ENCODE data around the gene CALHM2.
"Not testable (repeated sequence)": the region's sequence is repeated elsewhere in the genome, so short reads cannot be mapped to it uniquely, and the experiment has no call there.

Gene CALHM2, protein sequence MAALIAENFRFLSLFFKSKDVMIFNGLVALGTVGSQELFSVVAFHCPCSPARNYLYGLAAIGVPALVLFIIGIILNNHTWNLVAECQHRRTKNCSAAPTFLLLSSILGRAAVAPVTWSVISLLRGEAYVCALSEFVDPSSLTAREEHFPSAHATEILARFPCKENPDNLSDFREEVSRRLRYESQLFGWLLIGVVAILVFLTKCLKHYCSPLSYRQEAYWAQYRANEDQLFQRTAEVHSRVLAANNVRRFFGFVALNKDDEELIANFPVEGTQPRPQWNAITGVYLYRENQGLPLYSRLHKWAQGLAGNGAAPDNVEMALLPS

DNA sequence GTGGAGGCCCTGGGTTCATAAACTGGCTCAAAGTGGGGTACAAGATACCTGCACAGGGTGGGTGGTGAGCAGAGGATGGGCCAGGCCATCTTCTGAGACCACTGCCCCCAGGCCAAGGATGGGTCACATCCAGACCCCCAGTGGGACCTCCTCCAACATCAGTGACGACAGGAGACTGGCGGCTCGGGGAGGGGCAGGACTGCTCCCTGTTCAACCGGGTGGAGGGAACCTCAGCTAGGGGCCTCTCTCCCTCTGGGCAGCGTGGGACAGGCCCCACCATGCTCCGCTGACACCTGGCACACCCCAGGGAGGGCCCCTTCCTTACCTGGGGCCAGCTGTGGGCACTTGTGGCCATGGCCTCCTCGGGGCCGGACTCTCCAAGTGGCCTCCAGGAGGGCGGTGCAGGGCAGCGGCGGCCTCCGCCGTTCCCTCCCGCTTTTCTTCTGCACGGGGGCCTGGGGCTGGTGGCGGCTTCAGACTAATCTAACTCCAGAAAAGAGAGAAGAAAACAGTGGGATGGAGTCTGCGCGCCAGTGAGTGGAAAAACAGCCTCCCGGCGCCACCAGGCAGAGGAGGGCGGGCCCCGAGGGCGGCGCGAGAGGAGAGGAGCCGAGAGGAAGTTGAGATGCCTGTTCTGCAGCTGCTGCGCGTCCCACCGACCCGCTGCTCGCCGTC lies at the start of gene CALHM2:
CALHM2 (minus strand) TSS at position 540 of the 675 bp plus-strand sequence. CDS start 2,429 bp downstream, outside the sequence.
- peak; percentile 85 for DNase-seq (ENCODE audit: low read depth, low spot score)

DNA sequence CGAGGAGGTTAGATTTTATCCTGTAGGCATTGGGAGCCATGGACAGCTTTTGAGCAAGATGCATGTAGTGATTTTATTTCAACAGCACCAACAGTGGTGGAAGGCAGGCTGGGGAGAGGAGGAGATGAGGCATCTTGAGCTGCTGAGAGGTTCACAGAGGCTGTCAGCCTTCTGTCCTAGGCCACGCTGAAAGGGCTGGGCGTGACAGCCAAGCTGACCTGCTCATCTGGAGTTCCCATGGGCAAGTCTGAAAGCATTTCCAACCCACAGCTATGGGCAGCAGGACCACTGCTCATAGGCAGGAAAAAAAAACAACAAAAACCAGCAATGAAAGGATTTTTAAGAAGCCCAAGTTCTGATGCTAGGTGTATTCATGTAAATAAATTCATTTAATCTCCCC lies 49.0 kb upstream of the CALHM2 start:
- DNase-seq (ENCODE audit: low read depth, low spot score), result no peak

DNA sequence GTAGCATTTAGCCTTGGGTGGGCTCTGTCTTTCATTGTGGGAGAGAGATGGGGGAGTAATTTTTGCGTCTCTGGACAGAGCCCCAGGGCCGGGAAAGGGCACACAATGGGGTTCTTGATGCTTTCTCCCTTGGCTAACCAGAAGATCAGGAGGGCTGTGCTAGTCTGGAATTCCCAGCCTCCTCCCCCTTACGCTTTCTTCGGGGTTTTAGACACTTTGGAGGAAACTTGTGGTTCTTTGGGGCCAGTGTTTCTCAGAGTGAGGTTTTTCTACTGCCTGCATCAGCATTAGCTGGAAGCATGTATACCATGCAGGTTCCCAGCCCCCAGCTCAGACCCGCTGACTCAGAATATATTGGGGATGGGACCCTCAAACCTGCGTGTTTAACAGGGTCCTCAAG lies 48.3 kb upstream of the CALHM2 start:
- no peak for DNase-seq (ENCODE audit: low read depth, low spot score)

DNA sequence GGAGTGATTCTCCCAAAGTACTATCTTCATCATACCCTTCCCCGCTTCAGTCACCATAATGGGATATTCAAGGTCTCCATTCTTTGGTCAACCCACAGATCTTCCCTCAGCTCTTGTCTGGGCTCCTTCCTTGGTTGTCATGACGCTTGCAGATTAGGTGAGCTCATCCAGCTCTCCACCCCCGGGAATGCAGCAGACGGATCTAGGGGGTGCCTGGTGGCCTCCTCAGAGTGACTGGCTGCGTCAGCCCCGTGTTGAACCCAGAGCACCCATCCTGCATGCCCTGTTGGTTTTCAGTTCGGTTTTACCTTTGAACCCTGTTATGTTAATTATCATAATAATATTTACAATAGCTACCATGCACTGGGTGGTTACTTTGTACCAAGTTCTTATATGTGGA lies 47.7 kb upstream of the CALHM2 start:
- DNase-seq (ENCODE audit: low read depth, low spot score), result no peak

DNA sequence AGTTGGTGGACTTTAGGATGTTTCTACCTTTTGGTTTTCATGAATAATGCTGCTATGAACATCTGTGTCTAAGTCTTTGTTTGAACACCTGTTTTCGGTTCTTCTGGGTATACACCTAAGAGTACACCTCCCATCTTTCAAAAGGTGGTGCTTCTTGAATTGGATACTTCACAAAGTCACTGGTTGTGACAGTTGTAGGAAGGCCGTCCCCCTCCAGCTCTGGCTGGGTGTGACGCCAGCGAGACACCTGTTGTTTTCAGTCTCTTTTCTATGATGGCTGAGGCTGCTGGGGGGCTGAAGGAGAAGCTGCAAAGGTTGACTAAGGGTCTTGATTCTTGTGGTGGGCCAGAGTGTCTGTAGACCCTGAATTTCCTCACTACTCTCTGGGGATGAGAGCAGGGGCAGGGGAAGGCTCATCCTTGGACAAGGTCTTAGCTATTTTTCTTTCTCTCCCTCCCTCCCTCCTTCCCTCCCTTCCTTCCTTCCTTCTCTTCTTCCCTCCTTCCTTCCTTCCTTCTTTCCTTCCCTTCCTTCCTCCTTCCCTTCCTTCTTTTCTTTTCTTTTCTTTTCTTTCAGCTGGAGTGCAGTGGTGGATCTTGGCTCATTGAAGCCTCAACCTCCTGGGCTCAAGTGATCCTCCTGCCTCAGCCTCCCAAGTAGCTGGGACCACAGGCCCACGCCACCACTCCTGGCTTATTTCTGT lies 46.9 kb upstream of the CALHM2 start:
- no peak for DNase-seq (ENCODE audit: low read depth, low spot score)

DNA sequence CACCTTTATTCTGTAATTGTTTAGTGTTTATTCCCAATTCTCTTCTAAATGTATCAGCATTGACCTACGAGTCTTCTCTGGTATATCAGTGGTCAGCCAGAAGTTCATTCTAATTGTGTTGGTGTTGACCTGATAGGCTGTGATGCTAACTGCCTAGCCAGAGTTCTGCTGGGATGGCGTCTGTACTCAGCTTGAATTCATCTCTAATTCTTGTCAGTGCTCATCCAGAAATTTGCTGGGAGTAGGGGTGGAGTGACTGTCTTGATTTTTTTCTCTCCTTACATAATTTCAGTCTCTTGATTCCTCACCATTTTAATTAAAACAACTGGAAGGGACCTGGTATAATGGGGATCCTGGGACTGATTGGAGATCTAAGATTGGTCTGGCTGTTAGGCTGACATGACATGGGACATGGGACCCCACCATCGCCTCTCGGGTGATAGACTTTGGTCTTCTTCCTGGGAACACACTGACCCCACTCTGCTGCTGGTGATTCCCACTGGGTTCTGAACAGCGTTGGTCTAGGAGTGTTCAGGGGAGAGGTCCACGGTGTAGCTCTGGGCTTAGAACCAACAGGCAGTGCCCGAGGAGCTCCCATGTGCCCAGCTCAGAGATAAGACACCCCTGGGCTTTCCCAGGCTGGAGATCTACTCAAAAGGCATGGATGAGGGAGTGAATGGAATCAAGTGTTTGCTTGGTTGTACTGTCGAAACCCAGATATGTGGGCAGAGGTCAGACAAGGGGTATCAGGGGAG lies 45.2 kb upstream of the CALHM2 start:
- no peak for DNase-seq (ENCODE audit: low read depth, low spot score)

DNA sequence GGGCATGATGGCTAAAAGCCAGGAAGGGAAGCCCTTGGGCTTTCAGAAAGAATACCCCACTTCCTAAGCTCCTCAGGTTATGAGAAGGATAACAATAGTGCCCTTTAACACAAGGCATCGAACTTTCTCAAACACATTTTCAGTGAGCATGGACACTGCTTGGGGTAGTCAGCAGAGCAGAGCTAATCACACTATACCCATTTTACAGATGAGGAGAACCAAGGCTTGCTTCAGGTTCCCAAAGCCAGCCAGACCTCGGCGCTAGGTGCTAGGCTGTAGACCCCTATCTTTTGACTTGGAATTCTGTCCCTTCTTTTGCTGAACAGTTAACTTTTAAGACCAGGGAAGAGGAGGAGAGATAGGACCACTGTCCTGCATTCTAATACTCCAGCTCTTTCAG lies 43.2 kb upstream of the CALHM2 start:
- DNase-seq (ENCODE audit: low read depth, low spot score), result no peak

DNA sequence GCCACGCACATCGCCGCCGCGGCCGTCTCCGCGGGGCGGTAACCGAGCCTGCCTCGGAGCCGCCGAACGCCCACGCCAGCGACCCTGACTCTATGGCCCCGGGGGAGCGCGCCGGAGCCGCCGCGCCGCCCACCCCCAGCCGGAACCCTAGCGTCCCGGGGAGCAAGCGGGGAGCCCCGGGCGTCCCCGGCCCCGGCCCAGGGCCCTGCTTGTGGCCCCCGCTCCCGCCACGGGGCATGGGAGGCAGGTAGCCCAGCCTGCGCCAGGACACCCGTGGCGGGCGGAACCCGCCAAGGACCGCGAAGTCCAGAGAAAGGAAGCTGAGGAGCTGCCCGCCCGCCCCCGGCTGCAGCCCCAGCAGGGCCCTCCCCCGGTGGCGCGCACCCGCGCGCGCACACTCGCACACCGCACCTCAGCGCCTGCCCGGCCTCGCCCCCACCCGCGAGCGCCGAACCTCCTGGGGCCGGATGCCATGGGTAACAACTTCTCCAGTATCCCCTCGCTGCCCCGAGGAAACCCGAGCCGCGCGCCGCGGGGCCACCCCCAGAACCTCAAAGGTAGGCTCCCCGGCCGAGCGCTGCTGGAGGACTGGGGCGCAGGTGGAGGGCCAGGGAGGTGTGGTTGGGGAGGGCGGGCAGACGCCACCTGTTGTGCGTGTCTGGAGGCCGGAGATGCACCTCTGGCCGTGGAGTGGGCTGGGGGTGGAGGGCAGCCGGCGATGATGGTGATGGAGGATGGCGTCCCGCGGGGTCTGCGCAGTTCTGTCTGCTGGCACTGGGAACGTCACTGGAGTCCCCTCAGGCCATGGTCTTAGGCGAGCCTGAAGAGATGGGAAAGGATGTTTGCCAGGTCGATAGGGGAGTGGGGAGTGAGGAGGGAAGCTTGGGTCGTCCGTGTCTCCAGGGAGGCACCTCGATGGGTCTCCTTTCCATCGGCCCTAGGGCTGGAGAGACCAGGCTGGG lies 42.0 kb upstream of the CALHM2 start:
- peak; percentile 42 for DNase-seq (ENCODE audit: low read depth, low spot score)

DNA sequence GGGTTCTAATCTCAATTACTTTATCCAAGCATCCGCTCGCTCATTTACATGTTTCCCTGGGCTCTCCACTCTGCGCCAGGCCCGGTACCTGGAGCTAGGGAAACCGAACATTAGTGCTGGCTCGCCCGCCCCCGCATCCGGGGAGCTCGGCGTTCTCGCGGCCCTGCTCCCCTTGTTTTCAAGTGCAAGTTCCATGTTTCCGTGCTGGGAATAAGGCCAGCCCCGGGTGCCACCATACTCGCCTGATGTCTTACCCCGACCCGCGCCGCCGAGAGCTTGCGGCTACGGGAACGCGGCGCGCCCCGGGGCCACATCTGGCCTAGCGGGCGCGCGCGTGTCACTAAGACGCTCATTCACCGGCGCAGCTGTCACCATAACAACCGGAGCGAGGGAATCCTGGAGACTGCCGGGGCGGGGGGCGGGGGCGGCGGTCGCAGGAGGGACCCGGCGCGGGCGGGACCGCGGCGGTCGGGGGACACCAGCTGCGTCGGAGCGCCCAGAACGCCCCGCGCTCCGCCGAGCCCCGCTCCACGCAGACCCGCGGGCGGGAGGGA lies 41.3 kb upstream of the CALHM2 start, which contains the start of gene NEURL1:
NEURL1 (plus strand) TSS at position 344 of the 554 bp plus-strand sequence. CDS start 683 bp downstream, outside the sequence.
- peak; percentile 52 for DNase-seq (ENCODE audit: low read depth, low spot score)

DNA sequence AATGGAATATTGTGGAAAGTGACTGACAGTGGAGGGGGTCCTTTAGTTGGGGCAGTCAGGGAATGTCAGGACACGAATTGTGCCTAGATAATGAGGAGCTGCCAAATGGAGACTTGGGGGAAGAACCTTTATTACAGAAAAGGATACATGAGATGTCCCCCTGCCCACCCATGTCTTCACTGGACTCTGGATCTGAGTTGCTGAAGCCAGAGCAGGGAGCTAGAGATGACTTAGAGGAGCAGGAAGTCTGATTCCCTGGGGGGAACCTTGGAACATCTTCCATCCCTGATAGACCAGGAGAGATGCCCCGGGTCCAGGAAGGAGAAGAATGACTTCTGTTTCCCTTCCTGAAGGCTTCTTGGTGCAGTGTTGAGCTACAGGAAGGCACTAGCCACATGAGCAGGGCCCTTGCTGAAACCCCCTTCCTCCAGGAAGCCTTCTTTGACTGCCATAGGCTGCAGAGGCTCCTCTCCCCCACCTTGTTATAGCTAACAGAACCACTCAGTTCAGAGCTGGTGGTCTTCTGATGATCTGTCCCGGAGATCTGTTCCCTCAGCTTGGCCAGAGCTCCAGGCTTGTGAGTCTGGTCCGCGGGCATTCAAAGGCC lies 40.6 kb upstream of the CALHM2 start:
- DNase-seq (ENCODE audit: low read depth, low spot score), result peak; percentile 21

DNA sequence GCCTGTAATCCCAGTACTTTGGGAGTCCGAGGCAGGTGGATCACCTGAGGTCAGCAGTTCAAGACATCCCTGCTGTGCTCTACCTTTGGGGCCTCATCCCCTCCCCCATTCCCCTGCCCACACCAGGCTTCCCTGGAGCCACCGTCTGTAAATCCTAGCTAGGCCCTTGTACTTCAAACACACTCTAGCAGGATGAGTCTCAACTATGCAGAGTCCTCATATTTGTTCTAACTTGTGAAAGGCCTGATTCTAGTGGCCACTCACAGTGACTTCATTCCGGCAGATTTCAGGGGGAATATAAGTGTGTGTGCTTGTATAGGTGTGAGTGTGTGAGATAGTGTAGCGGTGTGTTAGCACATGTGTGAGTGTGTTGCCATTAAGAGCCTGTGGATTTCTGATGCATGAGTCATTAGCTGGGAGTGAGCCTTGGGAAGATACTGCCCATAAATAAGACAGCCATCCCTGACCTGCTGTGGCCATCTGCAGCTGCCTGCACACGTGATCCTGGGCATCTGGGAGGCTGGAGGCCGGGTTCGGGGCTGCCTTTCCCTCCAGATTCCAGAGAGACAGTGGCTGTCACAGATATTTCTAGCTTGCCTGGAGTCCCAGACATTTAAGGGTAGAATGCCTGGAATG lies 39.7 kb upstream of the CALHM2 start:
- peak; percentile 87 for DNase-seq (ENCODE audit: low read depth, low spot score)

DNA sequence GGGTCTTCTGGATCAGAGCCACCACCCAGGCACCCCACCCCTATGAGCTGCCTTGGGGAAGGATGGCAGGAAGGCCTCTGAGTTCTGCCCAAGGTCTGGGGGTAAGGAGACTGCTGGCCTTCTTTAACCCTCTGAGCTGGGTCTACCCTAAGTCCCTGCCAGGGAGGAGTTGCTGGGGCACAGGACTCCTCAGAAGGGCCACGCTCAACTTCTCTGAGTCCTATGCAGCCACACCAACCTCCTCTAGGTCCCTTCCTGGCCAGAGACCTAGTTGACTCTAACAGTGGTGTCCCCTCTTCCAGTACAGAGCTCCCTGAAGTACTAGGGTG lies 38.8 kb upstream of the CALHM2 start:
- DNase-seq (ENCODE audit: low read depth, low spot score), result no peak

DNA sequence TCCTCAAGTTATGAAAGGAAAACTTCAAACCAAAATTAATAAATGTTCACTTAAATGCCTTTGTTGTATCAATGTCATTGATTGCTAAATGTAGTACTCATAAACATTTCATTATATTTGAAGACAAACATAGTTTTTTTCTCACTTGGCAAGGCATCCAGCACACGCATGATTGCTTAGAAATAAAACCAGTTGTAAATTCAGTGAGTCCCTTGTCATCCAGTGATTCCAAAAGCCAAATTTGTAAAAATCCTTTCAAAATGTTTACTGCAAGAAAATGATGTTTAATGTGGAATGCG lies 35.2 kb upstream of the CALHM2 start:
- no peak for DNase-seq (ENCODE audit: low read depth, low spot score)

DNA sequence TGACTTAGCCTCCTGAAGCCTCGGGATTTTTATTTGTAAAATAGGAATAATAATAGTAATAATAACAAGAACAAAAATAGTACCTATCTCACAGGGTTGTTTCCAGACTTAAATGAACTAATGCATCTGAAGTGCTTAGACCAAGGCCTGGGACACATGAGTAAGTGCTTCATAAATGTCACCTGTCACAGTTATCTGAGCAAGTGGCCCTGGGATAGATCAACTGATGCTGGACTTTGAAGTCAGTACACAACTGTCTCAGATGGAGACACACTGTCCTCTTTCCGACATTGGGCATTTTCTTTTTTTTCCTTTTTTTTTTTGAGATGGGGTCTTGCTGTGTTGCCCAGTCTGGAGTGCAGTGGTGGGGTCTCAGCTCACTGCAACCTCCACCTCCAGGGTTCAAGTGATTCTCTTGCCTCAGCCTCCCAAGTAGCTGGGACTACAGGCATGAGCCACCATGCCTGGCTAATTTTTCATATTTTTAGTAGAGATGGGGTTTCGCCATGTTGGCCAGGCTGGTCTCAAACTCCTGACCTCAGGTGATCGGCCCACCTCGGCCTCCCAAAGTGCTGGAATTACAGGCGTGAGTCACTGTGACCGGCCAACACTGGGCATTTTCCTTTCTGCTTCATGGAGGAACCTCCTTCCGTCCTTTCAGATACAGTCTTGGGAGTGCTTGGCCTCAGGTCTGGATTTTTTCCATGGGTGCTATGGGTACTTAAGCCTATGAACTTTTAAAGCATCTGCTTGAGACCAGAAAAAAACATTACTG lies 34.7 kb upstream of the CALHM2 start:
- DNase-seq (ENCODE audit: low read depth, low spot score), result not testable (repeated sequence)

DNA sequence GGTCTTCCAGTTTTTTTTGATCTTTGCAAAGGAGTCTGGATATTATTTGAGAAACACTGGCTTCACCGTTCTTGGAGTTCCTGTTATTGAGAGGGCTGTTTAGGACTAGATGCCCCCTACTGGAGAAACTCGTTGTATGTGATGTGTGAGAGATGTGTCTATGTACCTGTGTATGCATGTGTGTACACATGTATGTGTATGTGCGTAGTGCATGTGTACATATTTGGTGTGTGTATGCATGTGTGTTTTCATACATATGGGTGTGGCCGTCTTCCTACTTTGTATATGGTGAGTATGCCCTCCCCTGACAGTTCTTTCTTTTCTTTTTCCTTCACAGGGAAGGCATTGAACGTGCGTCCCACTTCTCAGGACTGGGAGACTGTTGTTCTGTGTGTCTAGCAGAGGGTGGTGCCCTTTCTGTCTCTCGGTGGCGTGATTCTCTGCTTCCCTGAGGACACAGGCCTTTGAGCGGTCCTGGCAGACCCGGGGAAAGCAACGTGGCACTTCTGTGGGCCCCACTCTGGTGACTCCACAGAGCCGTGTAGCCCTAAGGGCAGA lies 29.9 kb upstream of the CALHM2 start:
- peak; percentile 34 for DNase-seq (ENCODE audit: low read depth, low spot score)

DNA sequence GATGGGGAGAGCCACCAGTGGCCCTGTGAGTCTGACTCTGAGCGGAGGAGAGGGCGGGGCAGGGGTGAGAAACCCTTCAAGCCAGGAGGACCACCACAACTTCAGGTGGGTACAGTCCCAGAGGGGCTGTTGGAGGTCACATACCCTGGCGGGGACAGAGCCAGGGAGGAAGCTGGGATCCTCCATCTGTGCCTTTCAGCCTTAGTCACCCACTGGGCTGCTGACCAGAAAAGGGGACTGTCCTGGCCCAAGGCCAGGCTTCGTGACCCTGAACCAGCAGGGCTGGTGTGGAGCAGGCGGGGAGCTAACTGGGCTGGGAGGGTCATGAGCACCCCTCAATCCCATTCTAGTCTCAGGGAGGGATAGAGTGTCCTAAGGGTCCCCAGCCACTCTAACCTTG lies 28.4 kb upstream of the CALHM2 start:
- DNase-seq (ENCODE audit: low read depth, low spot score), result no peak

DNA sequence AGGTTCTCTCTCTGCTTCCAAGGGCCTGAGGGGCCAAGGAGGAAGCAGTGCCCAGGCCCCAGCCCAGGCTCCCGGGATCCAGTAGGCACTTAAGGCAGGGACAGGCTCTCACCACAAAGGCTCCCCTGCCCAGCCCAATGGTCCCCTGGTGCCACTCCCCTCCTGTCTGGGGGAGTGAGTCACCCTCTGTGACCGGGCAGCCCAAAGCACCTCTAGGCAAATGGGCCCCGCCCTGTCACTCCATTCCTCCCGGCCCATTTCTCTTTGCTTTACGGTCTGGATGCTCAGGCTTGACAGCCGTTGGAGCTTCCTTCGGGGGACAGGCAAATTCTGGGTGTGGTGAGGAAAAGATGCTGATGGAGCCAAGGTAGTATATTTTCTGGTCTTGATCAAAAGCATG lies 27.0 kb upstream of the CALHM2 start, which contains the start of gene CALHM3:
CALHM3 (minus strand) TSS at position 106 of the 400 bp plus-strand sequence. CDS start 208 bp downstream, outside the sequence.
- DNase-seq (ENCODE audit: low read depth, low spot score), result peak; percentile 58

DNA sequence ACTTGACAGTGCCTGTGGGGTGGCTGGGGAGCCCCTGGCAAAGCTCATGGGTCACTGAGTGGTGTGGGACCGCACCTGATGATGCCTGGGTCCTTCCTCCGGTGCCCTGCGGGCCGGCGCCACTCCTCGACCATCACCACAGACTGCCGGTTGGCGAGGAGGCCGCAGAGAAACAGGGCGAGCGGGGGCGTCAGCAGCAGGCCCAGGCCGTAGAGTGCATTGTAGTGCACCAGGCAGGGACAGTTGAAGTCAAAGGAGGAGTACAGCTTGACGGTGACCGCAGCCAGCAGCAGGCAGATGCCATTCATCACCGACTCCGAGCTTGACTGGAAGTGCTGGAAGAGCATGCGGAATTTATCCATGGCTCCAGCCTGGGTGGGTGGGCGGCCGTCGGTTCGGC lies 26.5 kb upstream of the CALHM2 start:
- no peak for DNase-seq (ENCODE audit: low read depth, low spot score)

All from ELF-1 (cell line).